HG02763 (cell line): Measurements from ENCODE around the gene FHAD1.
"Not testable (repeated sequence)": the region's sequence is repeated elsewhere in the genome, so short reads cannot be mapped to it uniquely, and the experiment has no call there.

ENCODE experiments used
- ATAC-seq: cut with Tn5 transposase; IDR thresholded peaks from one replicate; pipeline ENCODE4 v1.9.1; 2021; ENCODE audit warnings: mild to moderate bottlenecking, moderate library complexity; ENCODE audit not compliant: unreplicated experiment

FHAD1 gene

DNA sequence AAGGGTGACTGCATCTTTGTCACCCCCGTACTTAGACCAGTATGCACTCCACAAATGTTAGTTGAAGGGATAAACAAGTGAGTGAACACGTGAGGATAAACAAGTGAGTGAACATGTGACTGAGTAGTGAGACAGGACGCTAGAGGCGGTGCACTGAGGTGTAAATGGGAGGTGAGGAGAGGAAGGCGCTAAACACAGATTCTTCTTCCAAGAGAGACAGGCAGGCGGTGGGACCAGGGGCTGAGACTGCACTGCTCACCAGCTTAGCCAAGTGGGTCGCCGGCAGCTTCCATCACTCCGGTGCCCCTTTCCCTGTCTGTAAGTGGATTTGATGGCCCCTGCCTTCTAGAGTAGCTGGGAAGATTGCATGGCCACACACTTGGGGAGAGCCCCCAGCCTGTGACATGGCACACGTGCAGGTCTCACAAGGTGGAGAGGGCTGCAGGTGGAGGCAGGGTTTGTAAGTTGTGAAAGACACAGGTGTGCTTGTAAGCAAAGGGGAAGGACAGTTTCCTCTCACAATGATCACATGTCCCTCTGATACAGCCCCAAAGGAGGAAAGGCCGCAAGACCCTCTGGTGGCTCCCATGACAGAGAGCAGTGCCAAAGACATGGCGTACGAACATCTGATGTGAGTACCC is 115.2 kb downstream of the FHAD1 start:
- ATAC-seq = no peak

DNA sequence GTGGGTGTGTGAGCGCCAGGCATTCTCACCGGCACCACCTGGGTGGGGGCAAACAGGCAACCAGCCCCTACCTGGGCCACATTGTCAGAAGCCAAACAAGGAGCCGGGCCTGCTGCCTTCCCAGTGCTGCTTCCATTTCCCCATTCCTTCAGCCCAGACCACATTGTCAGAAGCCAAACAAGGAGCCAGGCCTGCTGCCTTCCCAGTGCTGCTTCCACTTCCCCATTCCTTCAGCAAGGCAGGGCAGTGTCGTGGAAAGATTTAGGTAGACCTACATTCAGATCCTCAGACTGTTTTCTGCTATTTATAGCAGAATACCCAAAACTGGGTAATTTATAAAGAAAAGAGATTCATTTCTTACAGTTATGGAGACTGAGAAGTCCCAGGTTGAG is 115.7 kb downstream of the FHAD1 start:
- no peak for ATAC-seq

DNA sequence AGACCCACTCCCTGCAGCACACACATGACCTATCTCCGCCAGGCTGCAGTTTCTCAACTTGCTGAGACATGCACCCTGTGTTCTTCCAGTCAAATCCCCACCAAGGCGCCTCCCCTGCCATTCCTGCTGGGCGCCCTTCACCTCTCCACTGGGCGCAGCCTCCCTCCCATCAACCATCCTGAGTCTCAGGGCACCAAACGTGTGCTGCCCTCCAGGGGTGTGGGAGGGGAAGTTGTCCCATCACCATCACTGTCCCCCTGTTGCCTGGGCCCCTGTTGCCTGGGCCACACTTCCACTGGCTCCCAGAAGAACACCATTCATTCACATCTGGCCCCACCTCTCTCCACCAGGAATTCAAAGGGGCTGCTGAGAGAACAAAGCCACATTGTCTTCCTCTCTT is 117.7 kb downstream of the FHAD1 start:
- no peak for ATAC-seq

DNA sequence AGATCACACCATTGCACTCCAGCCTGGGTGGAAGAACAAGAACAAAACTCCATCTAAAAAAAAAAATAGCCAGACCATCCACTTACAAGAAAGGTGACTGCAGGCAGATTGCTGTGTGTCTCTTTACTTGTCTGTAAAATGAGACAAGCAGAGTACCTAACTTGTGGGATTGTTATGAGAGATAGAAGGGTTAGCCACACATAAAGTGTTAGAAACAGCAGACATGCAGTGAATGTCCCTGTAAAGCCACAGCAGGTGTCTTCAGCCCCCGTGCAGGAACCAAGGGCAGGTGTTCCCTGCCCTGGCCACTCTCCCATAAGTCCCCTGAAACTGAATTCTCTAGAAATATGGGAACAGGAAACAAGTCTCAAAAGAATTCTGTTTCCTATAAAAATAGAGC is 121.9 kb downstream of the FHAD1 start:
- no peak for ATAC-seq

DNA sequence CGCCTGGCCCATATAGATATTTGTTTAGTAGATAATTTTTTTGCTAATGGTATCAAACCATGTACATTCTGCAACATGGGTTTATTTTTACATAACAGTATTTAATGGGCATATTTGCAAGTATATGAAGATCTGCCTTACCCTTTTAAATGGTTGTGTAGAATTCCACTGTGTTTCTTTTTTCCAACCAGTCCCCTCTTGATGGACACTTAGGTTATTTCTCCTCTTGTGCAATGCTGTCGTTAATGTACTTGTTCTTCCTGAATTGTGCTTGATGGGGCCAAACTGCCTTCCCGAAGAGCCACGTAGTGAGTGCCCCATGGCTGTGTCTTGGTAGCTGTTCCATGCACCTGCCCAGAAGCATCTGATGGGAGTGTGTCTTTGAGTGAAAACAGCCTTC is 123.2 kb downstream of the FHAD1 start:
- ATAC-seq = no peak

DNA sequence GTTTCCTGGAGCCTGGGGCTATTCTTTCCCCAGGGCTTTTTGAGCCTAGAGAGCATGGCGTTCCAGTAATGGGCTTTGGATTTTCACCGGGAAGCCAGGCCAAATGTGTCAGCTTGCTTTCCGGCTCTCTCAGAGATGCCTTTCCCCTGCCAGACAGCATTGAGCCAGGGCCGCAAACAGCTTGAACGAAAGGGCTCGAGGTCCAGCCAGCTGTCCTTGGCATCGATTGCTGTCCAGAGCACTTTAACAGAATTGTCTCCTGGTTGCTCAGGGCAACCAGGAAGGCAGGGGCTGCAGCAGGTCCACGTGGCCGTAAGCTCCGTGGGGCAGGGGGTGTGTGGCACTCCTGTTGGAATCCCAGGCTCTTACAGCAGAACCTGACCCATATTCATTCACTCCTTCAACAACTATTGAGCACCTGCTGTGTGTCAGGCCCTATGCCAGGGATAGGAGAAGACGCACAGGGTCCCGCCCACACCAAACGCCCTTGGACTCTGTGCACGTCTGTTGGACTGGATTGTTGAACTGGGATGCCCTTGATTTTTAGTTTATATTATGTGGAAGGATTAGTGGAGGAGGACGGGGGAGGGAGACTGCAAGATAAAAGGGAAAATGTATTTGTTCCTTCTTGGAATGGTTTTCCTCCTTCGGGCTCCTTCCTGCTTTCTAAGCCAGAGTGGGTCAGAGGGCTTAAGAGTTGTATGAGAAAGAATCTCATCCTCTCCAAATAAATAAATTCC is 123.9 kb downstream of the FHAD1 start:
- no peak for ATAC-seq

DNA sequence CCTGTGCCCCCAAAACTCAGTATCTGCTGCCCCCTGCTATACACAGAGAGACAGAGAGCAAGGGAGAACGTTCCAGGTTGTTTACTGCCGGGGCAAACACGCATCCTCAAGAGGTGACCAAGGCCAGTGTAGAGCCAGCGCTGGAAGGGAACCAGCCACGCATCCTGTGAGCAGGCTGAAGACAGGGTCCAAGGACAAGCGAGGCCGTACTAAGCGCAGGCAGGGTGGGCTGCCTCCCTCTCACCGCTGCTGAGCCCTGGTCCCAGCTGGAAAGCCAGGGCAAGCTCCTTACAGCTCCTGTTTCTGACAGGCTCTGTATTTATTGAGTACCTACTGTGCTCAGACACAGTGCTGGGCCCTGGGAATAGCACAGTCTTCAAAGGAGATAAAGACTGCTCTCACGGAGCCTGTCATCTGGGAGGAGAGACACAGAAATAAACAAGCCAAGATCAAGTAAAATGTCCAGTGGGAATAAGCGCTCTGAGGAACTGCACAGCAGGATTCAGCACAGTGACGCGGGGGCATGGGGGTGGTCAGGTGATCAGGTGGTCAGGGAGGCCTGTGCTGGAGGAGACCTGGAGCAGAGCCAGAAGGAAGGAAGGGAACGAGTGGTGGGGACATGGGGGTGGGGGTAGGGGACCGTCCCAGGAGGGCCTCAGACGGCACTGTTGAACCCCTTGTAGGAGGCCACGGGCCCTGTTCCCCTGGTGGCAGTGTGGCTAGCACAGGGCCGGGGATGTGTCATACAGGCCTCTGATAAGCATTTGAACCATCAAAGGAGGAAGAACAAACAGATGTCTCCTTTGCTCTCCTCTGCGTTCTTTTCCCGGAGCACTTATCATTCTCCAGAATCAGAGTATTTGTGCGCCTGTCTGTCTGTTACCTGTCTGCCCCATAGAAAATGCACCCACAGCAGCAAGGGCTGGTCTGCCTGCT is 124.9 kb downstream of the FHAD1 start:
- ATAC-seq = no peak

DNA sequence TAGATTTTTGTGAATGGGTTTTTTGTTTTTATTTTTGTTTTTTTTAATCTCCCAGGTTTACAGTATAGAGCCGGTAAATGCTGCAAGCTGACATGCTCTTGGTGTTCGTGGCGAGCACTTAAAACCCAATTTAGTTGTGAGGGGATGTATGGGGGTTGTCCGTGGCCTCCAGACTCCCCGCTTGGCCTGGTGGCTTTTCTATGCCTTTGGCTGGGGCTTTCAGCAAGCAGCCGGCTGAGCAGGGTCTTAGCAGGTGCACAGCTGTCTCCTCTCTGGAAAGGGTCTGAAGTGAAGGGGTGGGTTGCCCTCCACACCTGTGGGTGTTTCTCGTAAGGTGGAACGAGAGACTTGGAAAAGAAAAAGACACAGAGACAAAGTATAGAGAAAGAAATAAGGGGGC is 131.7 kb downstream of the FHAD1 start:
- no peak for ATAC-seq

DNA sequence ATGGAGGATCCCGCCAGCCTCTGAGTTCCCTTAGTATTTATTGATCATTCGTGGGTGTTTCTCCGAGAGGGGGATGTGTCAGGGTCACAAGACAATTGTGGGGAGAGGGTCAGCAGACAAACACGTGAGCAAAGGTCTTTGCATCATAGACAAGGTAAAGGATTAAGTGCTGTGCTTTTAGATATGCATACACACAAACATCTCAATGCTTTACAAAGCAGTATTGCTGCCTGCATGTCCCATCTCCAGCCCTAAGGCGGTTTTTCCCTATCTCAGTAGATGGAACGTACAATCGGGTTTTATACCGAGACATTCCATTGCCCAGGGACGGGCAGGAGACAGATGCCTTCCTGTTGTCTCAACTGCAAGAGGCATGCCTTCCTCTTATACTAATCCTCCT is 132.1 kb downstream of the FHAD1 start:
- not testable (repeated sequence) for ATAC-seq

DNA sequence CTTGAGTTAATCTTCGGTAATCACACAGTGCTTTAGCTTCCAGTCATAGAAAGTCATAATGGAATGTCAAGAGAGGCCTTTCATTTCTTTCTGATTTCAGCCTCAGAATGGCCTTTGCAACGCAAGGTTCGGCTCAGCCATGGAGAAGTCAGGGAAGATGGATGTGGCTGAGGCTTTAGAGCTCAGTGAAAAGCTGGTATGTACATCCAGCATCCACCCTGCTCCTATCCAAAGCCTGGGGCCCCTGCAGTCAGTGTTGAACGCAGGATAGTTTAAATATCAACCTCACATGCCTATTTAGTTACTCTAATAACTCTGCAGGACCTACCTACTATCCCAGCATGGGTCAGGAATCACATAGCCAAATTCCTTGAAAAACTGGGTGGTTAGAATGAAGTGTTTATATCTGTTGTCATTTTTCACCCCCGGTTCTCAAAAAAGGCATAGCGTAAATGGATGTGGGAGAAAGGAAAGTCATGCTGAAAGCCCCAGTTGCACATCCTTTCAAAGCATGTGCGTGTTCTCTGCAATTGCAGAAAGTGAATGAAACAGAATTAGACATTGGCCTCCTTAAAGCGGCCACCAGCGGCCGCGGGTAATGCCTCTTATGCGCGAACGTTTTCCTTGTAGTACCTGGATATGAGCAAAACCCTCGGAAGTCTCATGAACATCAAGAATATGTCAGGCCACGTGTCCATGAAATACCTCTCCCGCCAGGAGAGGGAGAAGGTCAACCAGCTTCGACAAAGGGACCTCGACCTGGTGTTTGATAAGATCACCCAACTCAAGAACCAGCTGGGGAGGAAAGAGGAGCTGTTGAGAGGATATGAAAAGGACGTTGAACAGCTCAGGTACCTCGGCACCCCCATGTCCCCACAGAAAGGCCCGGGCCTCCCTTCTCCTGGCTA is 133.8 kb downstream of the FHAD1 start:
- no peak for ATAC-seq

DNA sequence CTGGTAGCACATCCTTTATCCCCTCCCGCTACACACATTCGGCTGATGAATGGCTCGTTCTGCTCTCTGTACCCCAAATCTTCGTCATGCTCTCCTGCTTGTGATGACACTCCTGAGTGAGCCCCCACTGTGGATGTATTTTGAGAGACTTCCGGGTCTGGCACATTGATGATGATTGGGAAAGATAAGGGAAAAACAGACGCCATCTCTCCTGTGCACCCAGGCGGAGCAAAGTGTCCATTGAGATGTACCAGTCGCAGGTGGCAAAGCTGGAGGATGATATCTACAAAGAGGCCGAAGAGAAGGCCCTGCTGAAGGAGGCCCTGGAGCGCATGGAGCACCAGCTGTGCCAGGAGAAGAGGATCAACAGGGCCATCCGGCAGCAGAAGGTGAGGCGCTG is 134.8 kb downstream of the FHAD1 start:
- ATAC-seq = no peak

DNA sequence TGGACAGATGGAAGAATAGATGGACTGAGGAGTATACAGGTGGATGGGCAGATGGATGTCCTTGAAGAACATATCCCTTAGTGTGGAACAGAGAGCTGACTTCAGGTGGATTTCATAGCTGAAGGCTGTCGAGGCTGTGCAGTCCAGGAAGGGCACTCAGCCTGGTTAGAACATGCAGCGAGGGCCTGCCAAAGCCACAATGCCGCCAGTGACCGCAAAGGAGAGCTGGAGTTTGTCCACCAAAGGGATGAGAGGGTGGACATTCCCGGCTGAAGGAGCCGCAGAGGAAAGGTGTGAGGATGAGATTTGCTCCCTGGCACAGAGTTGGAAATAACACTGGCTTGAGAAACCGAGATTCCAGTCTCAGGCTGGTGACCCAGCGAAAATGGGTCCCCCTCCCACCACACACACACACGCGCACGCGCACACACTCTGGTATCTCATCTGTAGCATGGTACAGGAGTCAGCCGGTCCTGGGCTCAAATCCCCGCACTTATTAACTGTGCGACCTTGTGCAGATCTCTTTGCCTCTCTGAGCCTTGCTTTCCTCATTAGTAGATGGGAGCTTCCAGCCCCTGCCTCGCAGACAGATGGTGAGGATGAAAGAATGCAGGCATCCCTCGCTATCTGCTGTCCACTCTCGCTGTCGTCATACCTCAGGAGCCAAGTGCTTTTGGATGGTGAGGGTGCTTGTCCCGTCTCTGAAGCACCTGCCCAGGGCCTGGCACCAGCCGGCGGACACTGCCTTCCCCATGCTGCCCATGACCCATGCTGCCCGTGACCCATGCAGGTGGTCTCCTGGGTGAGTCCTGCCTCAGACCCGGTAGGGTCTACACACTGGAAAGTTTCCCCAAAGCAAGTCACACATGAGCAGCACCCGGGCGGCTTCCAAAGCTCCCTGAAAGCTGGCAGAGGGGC is 135.8 kb downstream of the FHAD1 start:
- no peak for ATAC-seq

DNA sequence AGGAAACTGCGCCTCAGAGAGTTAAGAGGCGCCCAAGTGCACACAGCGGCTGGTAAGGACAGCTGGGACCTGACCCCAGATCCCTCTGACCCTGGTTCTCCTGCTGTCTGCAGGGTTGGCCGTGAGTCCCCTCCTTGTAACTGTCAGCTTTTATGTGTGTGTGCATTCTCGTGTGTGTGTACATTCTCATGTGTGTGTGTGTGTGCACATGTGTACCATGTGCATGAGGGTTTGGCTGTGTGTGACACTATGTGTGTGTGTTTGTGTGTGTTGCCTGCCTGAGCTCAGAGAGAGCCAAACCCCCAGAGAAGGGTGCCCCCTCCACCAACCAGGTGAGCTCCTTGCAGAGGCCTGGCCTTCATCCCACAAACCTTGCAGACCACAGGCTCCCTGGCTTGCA is 136.8 kb downstream of the FHAD1 start:
- no peak for ATAC-seq

DNA sequence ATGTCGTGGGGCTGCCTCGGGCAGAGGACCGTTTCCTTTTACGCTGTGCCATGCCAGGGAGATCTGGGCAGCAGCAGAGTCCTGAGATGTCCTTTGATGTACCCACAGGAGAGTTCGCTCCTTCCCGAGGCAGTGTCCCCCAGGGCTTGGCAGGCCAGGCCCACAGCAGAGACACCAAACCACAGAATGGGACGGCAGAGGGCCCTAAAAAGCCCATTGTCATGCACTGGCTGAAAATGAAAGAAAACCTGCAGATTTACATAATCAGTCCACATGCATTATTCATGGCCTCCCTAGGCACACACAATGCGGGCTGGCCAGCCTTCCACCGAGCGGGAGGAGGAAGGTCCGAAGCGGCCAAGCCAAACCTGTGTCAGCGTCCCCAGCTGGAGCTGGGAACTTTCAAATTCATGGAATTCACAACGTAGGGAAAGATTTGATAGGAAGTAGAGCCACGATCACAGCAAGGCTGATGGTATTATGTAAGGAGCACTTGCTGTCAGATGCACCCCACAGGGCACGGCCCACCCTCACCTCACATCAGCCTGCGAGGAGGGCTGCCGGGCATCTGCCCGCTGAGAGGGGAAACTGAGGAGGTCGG is 137.4 kb downstream of the FHAD1 start:
- ATAC-seq = no peak

DNA sequence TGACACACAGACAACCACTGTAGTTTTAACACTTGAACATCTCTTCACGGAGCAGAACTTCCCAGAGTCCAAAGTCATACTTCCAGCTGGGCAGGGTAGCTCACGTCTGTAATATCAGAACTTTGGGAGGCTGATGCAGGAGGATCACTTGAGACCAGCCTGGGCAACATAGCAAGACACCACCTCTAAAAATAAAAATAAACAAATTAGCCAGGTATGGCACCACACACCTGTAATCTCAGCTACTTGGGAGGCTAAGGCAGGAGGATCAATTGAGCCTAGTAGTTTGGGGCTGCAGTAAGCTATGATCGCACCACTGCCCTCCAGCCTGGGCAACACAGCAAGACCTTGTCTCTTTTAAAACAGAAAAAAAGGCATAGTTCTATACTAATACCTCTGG is 138.4 kb downstream of the FHAD1 start:
- no peak for ATAC-seq

DNA sequence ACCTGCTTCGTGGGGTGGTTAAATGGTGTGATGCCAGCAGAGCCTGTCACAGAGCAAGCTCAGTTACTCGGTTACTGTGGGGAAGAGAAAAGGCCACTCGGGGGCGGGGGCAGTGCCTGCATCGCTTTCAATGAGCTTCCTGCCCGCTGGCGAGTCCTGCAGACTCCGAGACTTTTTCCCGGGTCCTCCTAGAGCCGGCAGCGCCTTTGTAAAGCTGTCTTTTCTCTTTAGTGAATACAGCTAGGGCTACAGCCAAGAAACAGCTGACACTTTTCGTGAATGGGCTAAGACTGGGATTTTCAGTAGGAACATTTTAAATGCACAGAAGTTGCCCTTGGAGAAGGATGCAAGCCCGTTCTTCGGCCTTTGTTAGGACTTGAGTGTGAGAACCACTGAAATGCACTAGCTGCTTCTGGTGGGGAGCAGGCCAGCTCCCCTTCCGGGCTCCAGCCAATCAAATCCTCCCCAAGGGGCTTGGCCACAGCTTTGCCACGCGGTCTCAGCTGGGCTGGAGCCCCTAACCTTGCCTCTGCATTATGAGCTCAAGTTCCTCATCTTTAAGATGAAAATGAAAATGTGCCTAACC is 139.2 kb downstream of the FHAD1 start:
- no peak for ATAC-seq

DNA sequence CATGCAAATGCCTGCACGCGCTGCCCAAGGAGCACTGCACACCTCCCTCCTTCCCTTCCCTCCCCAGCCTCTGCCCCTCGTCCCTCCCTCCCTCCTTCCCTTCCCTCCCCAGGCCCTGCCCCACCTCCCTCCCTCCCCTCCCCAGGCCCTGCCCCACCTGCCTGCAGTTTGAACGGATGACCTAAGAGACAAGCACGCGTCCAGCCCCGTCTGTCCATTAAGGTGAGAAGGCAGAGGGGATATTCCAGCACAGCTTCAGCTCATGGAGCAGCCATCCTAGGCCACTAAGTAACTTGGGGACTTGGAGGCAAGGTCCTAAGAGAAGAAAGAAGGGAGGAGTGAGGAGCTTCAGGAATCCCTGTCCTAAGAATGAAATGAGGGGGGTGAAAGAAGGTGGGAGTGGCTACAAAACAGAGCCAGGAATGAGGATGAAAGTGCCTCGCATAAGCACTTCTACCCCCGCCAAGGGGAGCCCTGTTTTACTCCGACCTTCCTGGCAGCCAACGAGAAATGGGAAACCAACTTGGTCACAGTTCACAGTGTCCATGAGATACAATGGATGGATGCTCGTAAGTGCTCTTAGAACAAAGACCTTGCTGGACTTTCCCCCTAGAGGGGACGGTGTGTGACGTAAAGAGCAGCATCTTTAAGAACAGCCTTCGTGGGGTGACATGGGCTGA is 141.3 kb downstream of the FHAD1 start:
- no peak for ATAC-seq

DNA sequence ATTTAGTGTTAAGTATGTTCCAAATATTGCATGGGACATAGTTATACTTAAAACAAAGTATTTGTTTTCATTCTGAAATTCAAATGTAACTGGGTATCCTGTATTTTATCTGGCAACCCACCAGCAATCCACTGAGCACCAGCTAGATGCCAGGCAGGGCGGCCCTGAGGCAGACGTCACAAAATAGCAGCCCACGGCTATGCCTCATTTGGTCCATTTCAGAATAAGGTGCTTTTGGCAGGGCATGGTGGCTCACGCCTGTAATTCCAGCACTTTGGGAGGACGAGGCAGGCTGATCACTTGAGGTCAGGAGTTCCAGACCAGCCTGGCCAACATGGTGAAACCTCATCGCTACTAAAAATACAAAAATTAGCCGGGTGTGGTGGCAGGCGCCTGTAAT is 142.8 kb downstream of the FHAD1 start:
- ATAC-seq = not testable (repeated sequence)
